Gastrocnemius medialis (tissue), 4 donors: ENCODE measurements around the gene GALNT2. TPM values are rescaled to one million over a fixed set of nuclear protein-coding genes. Genes with fewer than 3 reads are reported as not detected.
A peak's percentile ranks its signal among the peaks of the same experiment; 100 is the strongest.

Experiments
- ATAC-seq, 2 donors: fragments of 150-250 bp; one replicate each; pipeline ENCODE4 v1.9.1; 2016
- DNase-seq, 2 donors: peaks; one replicate each; pipeline ENCODE4 v3.0.0-alpha.2; 2019
- H3K27ac ChIP-seq, 4 donors: fragments of 200-600 bp; sonication (generic); 1 replicate in 1 of 4; 2 replicates in 3 of 4; pipeline ENCODE4 v1.5.1; 2016 to 2018; ENCODE audit warnings: mild to moderate bottlenecking in 2 of 4, moderate library complexity in 1 of 4
- H3K27me3 ChIP-seq, 3 donors: fragments of 200-600 bp; sonication (generic) in 2 of 3; 1 replicate in 1 of 3; 2 replicates in 2 of 3; pipeline versions ENCODE4 v1.5.1 to v1.6.0; 2016 to 2019; ENCODE audit warnings: mild to moderate bottlenecking in 1 of 3, moderate library complexity in 1 of 3
- H3K36me3 ChIP-seq, 2 donors: fragments of 200-600 bp; sonication (generic) in 1 of 2; one replicate each; pipeline ENCODE4 v1.5.1; 2017 to 2018
- H3K4me1 ChIP-seq, 2 donors: fragments of 200-600 bp; sonication (generic) in 1 of 2; one replicate each; pipeline ENCODE4 v1.5.1; 2016 to 2017; ENCODE audit warnings: mild to moderate bottlenecking in 2 of 2
- H3K4me3 ChIP-seq, 4 donors: fragments of 200-600 bp; sonication (generic) in 3 of 4; 1 replicate in 1 of 4; 2 replicates in 3 of 4; pipeline ENCODE4 v1.5.1; 2016 to 2019; ENCODE audit warnings: mild to moderate bottlenecking in 2 of 4
- H3K9me3 ChIP-seq, 3 donors: fragments of 200-600 bp; sonication (generic) in 2 of 3; 1 replicate in 1 of 3; 2 replicates in 2 of 3; pipeline ENCODE4 v1.5.1; 2016 to 2019
- POLR2A ChIP-seq, 2 donors: fragments of 450-650 bp; IDR thresholded peaks; one replicate each; pipeline ENCODE4 v1.6.1; 2017; ENCODE audit warnings: antibody characterized with exemption in 2 of 2, mild to moderate bottlenecking in 2 of 2, moderate library complexity in 2 of 2
- in situ Hi-C, 4 donors: fragments of 200-750 bp; cut with MboI; loops; one replicate each; pipeline versions ENCODE4 v1.15.0 to v1.8.0; 2017; ENCODE audit warnings: low sequenced_read_pairs in 4 of 4
- intact Hi-C: fragments of 100-400 bp; cut with DNase I; formaldehyde crosslinking; loops from one replicate; pipeline ENCODE4 v1.15.1; 2023; ENCODE audit warnings: low total_unique reads
- total RNA-seq, 4 donors: library from RNA; depleted of rRNA; stranded (reverse); fragments of >200 nt; gene quantifications; one replicate each; pipeline versions ENCODE4 v1.1.0 to v1.2.3, GENCODE V29; 2016
- TF ChIP-seq, protein P1 (sequence below), 5 experiments: fragments of 450-650 bp in 3 of 5; fragments of 200-600 bp in 2 of 5; sonication (generic) in 2 of 5; IDR thresholded peaks in 4 of 5; conservative IDR thresholded peaks in 1 of 5; 1 replicate in 4 of 5; 2 replicates in 1 of 5; pipeline ENCODE4 v1.5.1; 2016 to 2019; ENCODE audit warnings: antibody characterized with exemption in 5 of 5, mild to moderate bottlenecking in 3 of 5, moderate library complexity in 3 of 5

Gene GALNT2
- total RNA-seq, 4 donors from 2014 or later = 73.7 to 106 (median 78.3) TPM

DNA sequence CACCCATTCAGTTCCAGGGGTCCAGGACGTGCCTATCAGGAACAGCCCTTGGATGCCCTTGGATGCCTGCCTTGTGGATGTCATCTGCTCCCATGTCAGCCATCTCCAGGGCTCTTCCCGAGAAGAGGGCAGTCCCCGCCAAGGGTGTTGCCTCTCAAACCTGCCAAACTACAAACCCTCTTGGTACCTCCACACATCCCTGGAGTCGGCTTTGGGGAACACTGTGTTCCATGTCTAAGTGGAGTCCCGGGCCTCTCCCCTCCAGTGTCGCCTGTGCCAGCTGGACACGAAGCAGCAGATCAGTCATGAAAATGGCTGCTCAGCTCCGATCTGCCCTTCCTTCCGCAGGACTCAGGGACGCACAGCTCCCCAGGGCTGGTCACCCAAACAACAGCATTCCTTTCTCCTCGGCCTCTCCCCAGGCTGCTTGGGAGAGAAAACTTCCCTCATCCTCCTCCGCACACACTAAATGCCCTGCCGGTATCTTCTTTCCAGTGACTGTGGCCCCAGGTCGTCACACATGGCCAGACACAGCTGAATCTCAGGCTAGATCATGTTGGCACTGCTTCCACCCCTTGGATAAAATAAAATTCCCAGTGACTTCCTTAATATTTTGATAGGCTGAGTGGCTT is 53.4 kb downstream of the GALNT2 start:
- TF ChIP-seq POLR2A (IDR thresholded peaks at IDR 0.05) = no peak
- TF ChIP-seq, protein P1, sequence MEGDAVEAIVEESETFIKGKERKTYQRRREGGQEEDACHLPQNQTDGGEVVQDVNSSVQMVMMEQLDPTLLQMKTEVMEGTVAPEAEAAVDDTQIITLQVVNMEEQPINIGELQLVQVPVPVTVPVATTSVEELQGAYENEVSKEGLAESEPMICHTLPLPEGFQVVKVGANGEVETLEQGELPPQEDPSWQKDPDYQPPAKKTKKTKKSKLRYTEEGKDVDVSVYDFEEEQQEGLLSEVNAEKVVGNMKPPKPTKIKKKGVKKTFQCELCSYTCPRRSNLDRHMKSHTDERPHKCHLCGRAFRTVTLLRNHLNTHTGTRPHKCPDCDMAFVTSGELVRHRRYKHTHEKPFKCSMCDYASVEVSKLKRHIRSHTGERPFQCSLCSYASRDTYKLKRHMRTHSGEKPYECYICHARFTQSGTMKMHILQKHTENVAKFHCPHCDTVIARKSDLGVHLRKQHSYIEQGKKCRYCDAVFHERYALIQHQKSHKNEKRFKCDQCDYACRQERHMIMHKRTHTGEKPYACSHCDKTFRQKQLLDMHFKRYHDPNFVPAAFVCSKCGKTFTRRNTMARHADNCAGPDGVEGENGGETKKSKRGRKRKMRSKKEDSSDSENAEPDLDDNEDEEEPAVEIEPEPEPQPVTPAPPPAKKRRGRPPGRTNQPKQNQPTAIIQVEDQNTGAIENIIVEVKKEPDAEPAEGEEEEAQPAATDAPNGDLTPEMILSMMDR (IDR thresholded peaks at IDR 0.05 in 4 of 5, conservative IDR thresholded peaks at IDR 0.05 in 1 of 5) = no peak
- Histone ChIP-seq H3K9me3 (no peaks in the 10 kb centered on the region), H3K36me3 (no peaks in the 10 kb centered on the region), H3K4me1 (peaks cover 52 to 58% of the 10 kb centered on the region in 2 donors), H3K27me3 (no peaks in the 10 kb centered on the region), H3K4me3 (no peak overlapping the region), H3K27ac (peak overlapping the region in 3 of 4 donors; percentile 49 to 85 (median 64))
- in situ Hi-C loops = no loop called here
- peak; percentile 80 to 90 for DNase-seq
- intact Hi-C loops = no loop called here
- ATAC-seq = peak; percentile 85 to 90

DNA sequence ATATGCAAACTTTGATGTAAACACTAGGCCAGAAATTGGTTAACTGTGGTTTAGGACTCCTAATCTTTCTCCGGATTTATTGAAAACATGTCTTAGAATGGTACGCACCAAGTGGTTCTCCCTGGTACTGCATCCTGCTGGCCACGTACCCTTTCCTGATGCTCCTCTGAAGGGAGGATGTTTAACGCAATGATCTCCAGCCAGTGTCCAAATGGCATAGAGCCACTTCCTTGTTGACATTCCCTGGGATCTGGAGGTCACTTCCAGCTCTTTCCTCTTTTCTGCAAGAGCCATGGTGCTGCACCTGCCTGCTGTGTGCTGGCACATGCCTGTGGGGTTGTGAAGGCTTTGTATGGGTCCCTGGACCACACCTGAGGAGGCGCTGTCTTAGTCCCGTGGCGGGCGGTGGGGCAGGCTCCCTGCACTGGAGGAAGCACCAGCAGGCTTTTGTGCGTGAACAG is 53.9 kb downstream of the GALNT2 start:
- in situ Hi-C loops (no loop called here), intact Hi-C loops (no loop called here)
- no peak for TF ChIP-seq POLR2A (IDR thresholded peaks at IDR 0.05)
- TF ChIP-seq, protein P1 (IDR thresholded peaks at IDR 0.05 in 4 of 5, conservative IDR thresholded peaks at IDR 0.05 in 1 of 5) = peak; percentile 16 to 58 (median 40)
- no peaks in the 10 kb centered on the region for H3K36me3 ChIP-seq
- H3K27ac ChIP-seq = peak overlapping the region in 3 of 4 donors; percentile 49 to 85 (median 64)
- peaks cover 58 to 64% of the 10 kb centered on the region in 2 donors for H3K4me1 ChIP-seq
- H3K27me3 ChIP-seq = no peaks in the 10 kb centered on the region
- peak in 1 of 2 donors; percentile 49 for ATAC-seq
- no peak overlapping the region for H3K4me3 ChIP-seq
- no peaks in the 10 kb centered on the region for H3K9me3 ChIP-seq
- peak in 1 of 2 donors; percentile 61 for DNase-seq

GRCh38 chr1:230121950-230122349 is 54.9 kb downstream of the GALNT2 start:
- intact Hi-C loops = no loop called here
- Histone ChIP-seq H3K27ac (peak overlapping the region in 1 of 4 donors; percentile 43), H3K4me3 (no peak overlapping the region), H3K36me3 (no peaks in the 10 kb centered on the region), H3K9me3 (no peaks in the 10 kb centered on the region), H3K27me3 (no peaks in the 10 kb centered on the region), H3K4me1 (peaks cover 58 to 67% of the 10 kb centered on the region in 2 donors)
- DNase-seq = no peak
- in situ Hi-C loops = no loop called here
- TF ChIP-seq, protein P1 (IDR thresholded peaks at IDR 0.05 in 4 of 5, conservative IDR thresholded peaks at IDR 0.05 in 1 of 5) = no peak
- TF ChIP-seq POLR2A (IDR thresholded peaks at IDR 0.05) = no peak
- no peak for ATAC-seq

GRCh38 chr1:230122366-230123279 is 55.6 kb downstream of the GALNT2 start:
- Histone ChIP-seq H3K27me3 (no peaks in the 10 kb centered on the region), H3K36me3 (no peaks in the 10 kb centered on the region), H3K27ac (peak overlapping the region in 1 of 4 donors; percentile 43), H3K4me1 (peaks cover 58 to 68% of the 10 kb centered on the region in 2 donors), H3K9me3 (no peaks in the 10 kb centered on the region), H3K4me3 (no peak overlapping the region)
- intact Hi-C loops = no loop called here
- ATAC-seq = no peak
- TF ChIP-seq, protein P1 (IDR thresholded peaks at IDR 0.05 in 4 of 5, conservative IDR thresholded peaks at IDR 0.05 in 1 of 5) = no peak
- no peak for TF ChIP-seq POLR2A (IDR thresholded peaks at IDR 0.05)
- in situ Hi-C loops = no loop called here
- no peak for DNase-seq
